Right atrium auricular region (tissue), 2 donors: ENCODE measurements around the gene OR5C1. TPM values are rescaled to one million over a fixed set of nuclear protein-coding genes. Genes with fewer than 3 reads are reported as not detected.
A peak's percentile ranks its signal among the peaks of the same experiment; 100 is the strongest.

Experiments
- DNase-seq: peaks from one replicate; pipeline ENCODE4 v3.0.0-alpha.2; 2019; ENCODE audit warnings: low spot score
- H3K27ac ChIP-seq, 2 donors: fragments of 200-600 bp; sonication (generic); 1 replicate in 1 of 2; 2 replicates in 1 of 2; pipeline ENCODE4 v1.5.1; 2016 to 2019
- H3K27me3 ChIP-seq, 2 donors: fragments of 200-600 bp; sonication (generic); one replicate each; pipeline versions ENCODE4 v1.5.1 to v1.6.0; 2017 to 2019
- H3K36me3 ChIP-seq: fragments of 200-600 bp; sonication (generic); one replicate; pipeline ENCODE4 v1.5.1; 2016
- H3K4me1 ChIP-seq, 2 donors: fragments of 200-600 bp; sonication (generic); one replicate each; pipeline versions ENCODE4 v1.5.1 to v1.6.0; 2017 to 2019
- H3K4me3 ChIP-seq, 2 donors: fragments of 200-600 bp; sonication (generic); 1 replicate in 1 of 2; 2 replicates in 1 of 2; pipeline ENCODE4 v1.5.1; 2017 to 2019; ENCODE audit warnings: mild to moderate bottlenecking in 1 of 2, moderate library complexity in 1 of 2
- H3K9me3 ChIP-seq, 2 donors: fragments of 200-600 bp; sonication (generic); one replicate each; pipeline ENCODE4 v1.5.1; 2019
- total RNA-seq, 2 donors: library from RNA; depleted of rRNA; stranded (reverse); fragments of >200 nt; gene quantifications; one replicate each; pipeline ENCODE4 v1.1.0, GENCODE V29; 2016
- TF ChIP-seq, protein P1 (sequence below), 2 donors: fragments of 200-600 bp; sonication (generic); IDR thresholded peaks; one replicate each; pipeline ENCODE4 v1.5.1; 2019; ENCODE audit warnings: antibody characterized with exemption in 2 of 2

Gene OR5C1
- not detected for total RNA-seq

DNA sequence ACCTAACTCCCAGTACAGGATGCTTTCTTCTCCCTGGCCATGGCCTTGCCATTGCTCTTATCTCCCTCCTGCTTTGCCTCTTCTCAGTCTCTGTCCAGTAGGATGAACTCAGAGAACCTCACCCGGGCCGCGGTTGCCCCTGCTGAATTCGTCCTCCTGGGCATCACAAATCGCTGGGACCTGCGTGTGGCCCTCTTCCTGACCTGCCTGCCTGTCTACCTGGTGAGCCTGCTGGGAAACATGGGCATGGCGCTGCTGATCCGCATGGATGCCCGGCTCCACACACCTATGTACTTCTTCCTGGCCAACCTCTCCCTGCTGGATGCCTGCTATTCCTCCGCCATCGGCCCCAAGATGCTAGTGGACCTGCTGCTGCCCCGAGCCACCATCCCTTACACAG, at the start of gene OR5C1:
Gene OR5C1, plus strand, starts transcription at position 103 of the 400 bp plus-strand sequence. Its CDS starts 0 bp downstream, at position 103.
- TF ChIP-seq, protein P1, sequence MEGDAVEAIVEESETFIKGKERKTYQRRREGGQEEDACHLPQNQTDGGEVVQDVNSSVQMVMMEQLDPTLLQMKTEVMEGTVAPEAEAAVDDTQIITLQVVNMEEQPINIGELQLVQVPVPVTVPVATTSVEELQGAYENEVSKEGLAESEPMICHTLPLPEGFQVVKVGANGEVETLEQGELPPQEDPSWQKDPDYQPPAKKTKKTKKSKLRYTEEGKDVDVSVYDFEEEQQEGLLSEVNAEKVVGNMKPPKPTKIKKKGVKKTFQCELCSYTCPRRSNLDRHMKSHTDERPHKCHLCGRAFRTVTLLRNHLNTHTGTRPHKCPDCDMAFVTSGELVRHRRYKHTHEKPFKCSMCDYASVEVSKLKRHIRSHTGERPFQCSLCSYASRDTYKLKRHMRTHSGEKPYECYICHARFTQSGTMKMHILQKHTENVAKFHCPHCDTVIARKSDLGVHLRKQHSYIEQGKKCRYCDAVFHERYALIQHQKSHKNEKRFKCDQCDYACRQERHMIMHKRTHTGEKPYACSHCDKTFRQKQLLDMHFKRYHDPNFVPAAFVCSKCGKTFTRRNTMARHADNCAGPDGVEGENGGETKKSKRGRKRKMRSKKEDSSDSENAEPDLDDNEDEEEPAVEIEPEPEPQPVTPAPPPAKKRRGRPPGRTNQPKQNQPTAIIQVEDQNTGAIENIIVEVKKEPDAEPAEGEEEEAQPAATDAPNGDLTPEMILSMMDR (IDR thresholded peaks at IDR 0.05): no peak
- DNase-seq: peak; percentile 51
- Histone ChIP-seq H3K27me3 (no peaks in the 10 kb centered on the region), H3K9me3 (no peaks in the 10 kb centered on the region), H3K4me1 (no peaks in the 10 kb centered on the region), H3K27ac (no peak within 1 kb of the TSS), H3K4me3 (no peak within 1 kb of the TSS), H3K36me3 (no peaks in the 10 kb centered on the region)

- TF ChIP-seq, protein P1 (IDR thresholded peaks at IDR 0.05): no peak
- Histone ChIP-seq H3K4me3 (no peak within 1 kb of the TSS), H3K27me3 (no peaks in the 10 kb centered on the region), H3K27ac (no peak within 1 kb of the TSS), H3K9me3 (peaks cover 0 to 35% of the 10 kb centered on the region in 2 donors), H3K4me1 (no peaks in the 10 kb centered on the region), H3K36me3 (no peaks in the 10 kb centered on the region)
- DNase-seq: no peak
Observed at GRCh38 chr9:122742003-122742402, 46.7 kb upstream of the OR5C1 start, which contains the start of gene OR1L6. OR1L6 (plus strand) TSS chr9:122742303; CDS start chr9:122749848, 7,545 bp downstream.

DNA sequence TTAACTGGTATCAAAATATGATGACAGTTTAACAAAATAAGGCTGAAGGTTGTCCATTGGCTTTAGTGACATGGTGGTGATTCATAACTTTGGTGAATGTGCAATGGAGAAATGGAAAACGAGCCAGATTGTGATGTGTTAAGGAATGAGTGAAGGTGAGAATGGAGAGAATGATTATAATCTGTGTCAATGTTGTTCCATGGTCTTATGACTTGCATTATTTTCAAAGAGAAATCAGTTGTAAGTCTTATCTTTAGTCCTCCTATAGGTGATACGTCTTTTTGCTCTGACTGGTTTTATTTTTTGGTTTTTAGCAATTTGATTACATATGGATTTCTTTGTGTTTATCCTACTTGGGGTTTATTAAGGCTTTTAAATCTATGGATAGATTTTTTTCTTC, 33.9 kb upstream of the OR5C1 start:
- no peak for DNase-seq
- peaks cover 0 to 13% of the 10 kb centered on the region in 2 donors for H3K9me3 ChIP-seq
- H3K36me3 ChIP-seq: no peaks in the 10 kb centered on the region
- TF ChIP-seq, protein P1 (IDR thresholded peaks at IDR 0.05): no peak
- H3K27ac ChIP-seq: no peak overlapping the region
- H3K27me3 ChIP-seq: no peaks in the 10 kb centered on the region
- H3K4me3 ChIP-seq: no peak overlapping the region
- H3K4me1 ChIP-seq: no peaks in the 10 kb centered on the region

- H3K9me3 ChIP-seq: peaks cover 0 to 40% of the 10 kb centered on the region in 2 donors
- H3K4me3 ChIP-seq: no peak overlapping the region
- no peaks in the 10 kb centered on the region for H3K27me3 ChIP-seq
- H3K27ac ChIP-seq: no peak overlapping the region
- no peaks in the 10 kb centered on the region for H3K36me3 ChIP-seq
- TF ChIP-seq, protein P1 (IDR thresholded peaks at IDR 0.05): no peak
- no peaks in the 10 kb centered on the region for H3K4me1 ChIP-seq
- DNase-seq: no peak
Observed at GRCh38 chr9:122767817-122768216, 20.9 kb upstream of the OR5C1 start.

- Histone ChIP-seq H3K27ac (no peak overlapping the region), H3K36me3 (no peaks in the 10 kb centered on the region), H3K9me3 (peaks cover 0 to 7% of the 10 kb centered on the region in 2 donors), H3K4me1 (no peaks in the 10 kb centered on the region), H3K27me3 (no peaks in the 10 kb centered on the region), H3K4me3 (no peak overlapping the region)
- TF ChIP-seq, protein P1 (IDR thresholded peaks at IDR 0.05): no peak
- DNase-seq: no peak
Observed at GRCh38 chr9:122777052-122777451, 11.7 kb upstream of the OR5C1 start.
